ENCODE data around the gene CDRT4. TPM values are rescaled to one million over a fixed set of nuclear protein-coding genes. Genes with fewer than 3 reads are reported as not detected.

Gene CDRT4
- total and polyA plus RNA-seq, 2 experiments from 2014 or later, result 6.5 to 13.0 TPM

DNA sequence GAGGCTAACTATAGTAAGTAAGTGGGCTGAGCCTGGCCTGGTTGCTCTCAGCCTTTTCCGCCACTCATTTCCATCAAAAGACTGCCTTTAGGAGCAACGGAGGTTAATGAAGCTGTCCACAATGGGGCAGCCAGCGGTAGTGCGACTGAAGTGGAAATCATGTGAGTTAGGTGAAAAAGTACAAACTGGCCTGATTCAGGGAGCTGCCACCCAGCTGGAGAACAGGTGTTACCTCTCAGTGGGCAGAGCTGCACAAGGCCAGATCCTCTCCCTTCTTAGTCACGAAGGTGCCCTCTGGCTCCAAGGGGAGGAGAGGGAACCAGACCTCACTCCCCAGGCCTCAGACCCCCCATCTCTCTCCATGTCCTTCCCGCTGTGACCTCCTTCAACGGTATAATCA lies 34.4 kb upstream of the CDRT4 start (continued):
- TF ChIP-seq, protein P1, sequence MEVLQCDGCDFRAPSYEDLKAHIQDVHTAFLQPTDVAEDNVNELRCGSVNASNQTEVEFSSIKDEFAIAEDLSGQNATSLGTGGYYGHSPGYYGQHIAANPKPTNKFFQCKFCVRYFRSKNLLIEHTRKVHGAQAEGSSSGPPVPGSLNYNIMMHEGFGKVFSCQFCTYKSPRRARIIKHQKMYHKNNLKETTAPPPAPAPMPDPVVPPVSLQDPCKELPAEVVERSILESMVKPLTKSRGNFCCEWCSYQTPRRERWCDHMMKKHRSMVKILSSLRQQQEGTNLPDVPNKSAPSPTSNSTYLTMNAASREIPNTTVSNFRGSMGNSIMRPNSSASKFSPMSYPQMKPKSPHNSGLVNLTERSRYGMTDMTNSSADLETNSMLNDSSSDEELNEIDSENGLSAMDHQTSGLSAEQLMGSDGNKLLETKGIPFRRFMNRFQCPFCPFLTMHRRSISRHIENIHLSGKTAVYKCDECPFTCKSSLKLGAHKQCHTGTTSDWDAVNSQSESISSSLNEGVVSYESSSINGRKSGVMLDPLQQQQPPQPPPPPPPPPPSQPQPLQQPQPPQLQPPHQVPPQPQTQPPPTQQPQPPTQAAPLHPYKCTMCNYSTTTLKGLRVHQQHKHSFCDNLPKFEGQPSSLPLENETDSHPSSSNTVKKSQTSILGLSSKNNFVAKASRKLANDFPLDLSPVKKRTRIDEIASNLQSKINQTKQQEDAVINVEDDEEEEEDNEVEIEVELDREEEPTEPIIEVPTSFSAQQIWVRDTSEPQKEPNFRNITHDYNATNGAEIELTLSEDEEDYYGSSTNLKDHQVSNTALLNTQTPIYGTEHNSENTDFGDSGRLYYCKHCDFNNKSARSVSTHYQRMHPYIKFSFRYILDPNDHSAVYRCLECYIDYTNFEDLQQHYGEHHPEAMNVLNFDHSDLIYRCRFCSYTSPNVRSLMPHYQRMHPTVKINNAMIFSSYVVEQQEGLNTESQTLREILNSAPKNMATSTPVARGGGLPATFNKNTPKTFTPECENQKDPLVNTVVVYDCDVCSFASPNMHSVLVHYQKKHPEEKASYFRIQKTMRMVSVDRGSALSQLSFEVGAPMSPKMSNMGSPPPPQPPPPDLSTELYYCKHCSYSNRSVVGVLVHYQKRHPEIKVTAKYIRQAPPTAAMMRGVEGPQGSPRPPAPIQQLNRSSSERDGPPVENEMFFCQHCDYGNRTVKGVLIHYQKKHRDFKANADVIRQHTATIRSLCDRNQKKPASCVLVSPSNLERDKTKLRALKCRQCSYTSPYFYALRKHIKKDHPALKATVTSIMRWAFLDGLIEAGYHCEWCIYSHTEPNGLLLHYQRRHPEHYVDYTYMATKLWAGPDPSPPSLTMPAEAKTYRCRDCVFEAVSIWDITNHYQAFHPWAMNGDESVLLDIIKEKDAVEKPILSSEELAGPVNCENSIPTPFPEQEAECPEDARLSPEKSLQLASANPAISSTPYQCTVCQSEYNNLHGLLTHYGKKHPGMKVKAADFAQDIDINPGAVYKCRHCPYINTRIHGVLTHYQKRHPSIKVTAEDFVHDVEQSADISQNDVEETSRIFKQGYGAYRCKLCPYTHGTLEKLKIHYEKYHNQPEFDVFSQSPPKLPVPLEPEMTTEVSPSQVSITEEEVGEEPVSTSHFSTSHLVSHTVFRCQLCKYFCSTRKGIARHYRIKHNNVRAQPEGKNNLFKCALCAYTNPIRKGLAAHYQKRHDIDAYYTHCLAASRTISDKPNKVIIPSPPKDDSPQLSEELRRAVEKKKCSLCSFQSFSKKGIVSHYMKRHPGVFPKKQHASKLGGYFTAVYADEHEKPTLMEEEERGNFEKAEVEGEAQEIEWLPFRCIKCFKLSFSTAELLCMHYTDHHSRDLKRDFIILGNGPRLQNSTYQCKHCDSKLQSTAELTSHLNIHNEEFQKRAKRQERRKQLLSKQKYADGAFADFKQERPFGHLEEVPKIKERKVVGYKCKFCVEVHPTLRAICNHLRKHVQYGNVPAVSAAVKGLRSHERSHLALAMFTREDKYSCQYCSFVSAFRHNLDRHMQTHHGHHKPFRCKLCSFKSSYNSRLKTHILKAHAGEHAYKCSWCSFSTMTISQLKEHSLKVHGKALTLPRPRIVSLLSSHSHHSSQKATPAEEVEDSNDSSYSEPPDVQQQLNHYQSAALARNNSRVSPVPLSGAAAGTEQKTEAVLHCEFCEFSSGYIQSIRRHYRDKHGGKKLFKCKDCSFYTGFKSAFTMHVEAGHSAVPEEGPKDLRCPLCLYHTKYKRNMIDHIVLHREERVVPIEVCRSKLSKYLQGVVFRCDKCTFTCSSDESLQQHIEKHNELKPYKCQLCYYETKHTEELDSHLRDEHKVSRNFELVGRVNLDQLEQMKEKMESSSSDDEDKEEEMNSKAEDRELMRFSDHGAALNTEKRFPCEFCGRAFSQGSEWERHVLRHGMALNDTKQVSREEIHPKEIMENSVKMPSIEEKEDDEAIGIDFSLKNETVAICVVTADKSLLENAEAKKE (CRISPR knock-in tag; IDR thresholded peaks at IDR 0.05), result no peak

DNA sequence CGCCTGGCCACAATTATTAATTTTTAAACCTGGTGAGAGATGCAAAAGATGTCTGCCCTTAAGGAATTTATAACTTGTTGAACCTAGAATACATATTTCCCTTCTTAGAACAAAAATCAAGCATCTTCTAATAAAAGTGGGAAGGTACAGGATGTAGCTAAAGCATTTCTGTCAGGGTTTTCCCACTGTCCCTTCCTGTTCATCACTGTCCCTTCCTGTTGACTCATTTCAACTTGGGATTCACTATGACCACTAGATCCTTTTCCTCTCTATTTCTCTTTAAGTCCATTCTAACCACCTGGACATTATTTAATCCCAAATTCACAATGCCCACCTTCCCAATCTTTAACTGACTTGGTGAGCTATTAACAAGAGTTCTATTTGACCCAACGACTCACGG lies 33.9 kb upstream of the CDRT4 start:
- H3K79me2 ChIP-seq (replicated peaks; ENCODE audit: insufficient read depth), result no peaks in the 10 kb centered on the region
- H3K27ac ChIP-seq (ENCODE audit: low read depth), result no peak overlapping the region
- no peak overlapping the region for H3K4me3 Mint-ChIP-seq
- peaks cover 2% of the 10 kb centered on the region for H3K27me3 Mint-ChIP-seq (ENCODE audit: insufficient read depth, low read depth, poor library complexity)
- H3K36me3 ChIP-seq (ENCODE audit: insufficient read depth), result no peaks in the 10 kb centered on the region
- no peak overlapping the region for H2AFZ ChIP-seq
- no peak for DNase-seq (ENCODE audit: low spot score)
- no peak overlapping the region for H3K4me3 ChIP-seq
- H3F3A ChIP-seq (replicated peaks; ENCODE audit: low read depth), result no peaks in the 10 kb centered on the region
- no peak for ATAC-seq
- H3K9me3 Mint-ChIP-seq, result no peaks in the 10 kb centered on the region; the same call in 2 of the 3 replicates
- H3K9me2 ChIP-seq (ENCODE audit: insufficient read depth), result no peaks in the 10 kb centered on the region
- H3K36me3 Mint-ChIP-seq (ENCODE audit: low read depth), result peaks cover 38% of the 10 kb centered on the region
- H3K27ac Mint-ChIP-seq, result no peak overlapping the region
- no peaks in the 10 kb centered on the region; the same call in 1 of the 2 replicates for H4K20me1 ChIP-seq (replicated peaks; ENCODE audit: insufficient read depth)
- no peaks in the 10 kb centered on the region for H3K27me3 ChIP-seq (ENCODE audit: insufficient read depth)
- H3K4me1 ChIP-seq (ENCODE audit: insufficient read depth), result peaks cover 8% of the 10 kb centered on the region; the same call in 1 of the 2 replicates
- peaks cover 16% of the 10 kb centered on the region for H3K4me1 Mint-ChIP-seq
- no peak overlapping the region for H3K4me2 ChIP-seq
- TF ChIP-seq, protein P2, sequence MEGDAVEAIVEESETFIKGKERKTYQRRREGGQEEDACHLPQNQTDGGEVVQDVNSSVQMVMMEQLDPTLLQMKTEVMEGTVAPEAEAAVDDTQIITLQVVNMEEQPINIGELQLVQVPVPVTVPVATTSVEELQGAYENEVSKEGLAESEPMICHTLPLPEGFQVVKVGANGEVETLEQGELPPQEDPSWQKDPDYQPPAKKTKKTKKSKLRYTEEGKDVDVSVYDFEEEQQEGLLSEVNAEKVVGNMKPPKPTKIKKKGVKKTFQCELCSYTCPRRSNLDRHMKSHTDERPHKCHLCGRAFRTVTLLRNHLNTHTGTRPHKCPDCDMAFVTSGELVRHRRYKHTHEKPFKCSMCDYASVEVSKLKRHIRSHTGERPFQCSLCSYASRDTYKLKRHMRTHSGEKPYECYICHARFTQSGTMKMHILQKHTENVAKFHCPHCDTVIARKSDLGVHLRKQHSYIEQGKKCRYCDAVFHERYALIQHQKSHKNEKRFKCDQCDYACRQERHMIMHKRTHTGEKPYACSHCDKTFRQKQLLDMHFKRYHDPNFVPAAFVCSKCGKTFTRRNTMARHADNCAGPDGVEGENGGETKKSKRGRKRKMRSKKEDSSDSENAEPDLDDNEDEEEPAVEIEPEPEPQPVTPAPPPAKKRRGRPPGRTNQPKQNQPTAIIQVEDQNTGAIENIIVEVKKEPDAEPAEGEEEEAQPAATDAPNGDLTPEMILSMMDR (conservative IDR thresholded peaks at IDR 0.05; ENCODE audit: low read depth in 2 of 2), result no peak
- no peak for TF ChIP-seq ZNF331 (CRISPR knock-in tag; IDR thresholded peaks at IDR 0.05; ENCODE audit: low read depth)
- TF ChIP-seq ZNF114 (CRISPR knock-in tag; IDR thresholded peaks at IDR 0.05), result no peak
- TF ChIP-seq, protein P3, sequence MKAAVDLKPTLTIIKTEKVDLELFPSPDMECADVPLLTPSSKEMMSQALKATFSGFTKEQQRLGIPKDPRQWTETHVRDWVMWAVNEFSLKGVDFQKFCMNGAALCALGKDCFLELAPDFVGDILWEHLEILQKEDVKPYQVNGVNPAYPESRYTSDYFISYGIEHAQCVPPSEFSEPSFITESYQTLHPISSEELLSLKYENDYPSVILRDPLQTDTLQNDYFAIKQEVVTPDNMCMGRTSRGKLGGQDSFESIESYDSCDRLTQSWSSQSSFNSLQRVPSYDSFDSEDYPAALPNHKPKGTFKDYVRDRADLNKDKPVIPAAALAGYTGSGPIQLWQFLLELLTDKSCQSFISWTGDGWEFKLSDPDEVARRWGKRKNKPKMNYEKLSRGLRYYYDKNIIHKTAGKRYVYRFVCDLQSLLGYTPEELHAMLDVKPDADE (IDR thresholded peaks at IDR 0.05), result no peak
- TF ChIP-seq NANOG (IDR thresholded peaks at IDR 0.05; ENCODE audit: borderline replicate concordance), result no peak
- TF ChIP-seq POLR2AphosphoS5 (IDR thresholded peaks at IDR 0.05; ENCODE audit: low read depth), result no peak
- TF ChIP-seq, protein P4, sequence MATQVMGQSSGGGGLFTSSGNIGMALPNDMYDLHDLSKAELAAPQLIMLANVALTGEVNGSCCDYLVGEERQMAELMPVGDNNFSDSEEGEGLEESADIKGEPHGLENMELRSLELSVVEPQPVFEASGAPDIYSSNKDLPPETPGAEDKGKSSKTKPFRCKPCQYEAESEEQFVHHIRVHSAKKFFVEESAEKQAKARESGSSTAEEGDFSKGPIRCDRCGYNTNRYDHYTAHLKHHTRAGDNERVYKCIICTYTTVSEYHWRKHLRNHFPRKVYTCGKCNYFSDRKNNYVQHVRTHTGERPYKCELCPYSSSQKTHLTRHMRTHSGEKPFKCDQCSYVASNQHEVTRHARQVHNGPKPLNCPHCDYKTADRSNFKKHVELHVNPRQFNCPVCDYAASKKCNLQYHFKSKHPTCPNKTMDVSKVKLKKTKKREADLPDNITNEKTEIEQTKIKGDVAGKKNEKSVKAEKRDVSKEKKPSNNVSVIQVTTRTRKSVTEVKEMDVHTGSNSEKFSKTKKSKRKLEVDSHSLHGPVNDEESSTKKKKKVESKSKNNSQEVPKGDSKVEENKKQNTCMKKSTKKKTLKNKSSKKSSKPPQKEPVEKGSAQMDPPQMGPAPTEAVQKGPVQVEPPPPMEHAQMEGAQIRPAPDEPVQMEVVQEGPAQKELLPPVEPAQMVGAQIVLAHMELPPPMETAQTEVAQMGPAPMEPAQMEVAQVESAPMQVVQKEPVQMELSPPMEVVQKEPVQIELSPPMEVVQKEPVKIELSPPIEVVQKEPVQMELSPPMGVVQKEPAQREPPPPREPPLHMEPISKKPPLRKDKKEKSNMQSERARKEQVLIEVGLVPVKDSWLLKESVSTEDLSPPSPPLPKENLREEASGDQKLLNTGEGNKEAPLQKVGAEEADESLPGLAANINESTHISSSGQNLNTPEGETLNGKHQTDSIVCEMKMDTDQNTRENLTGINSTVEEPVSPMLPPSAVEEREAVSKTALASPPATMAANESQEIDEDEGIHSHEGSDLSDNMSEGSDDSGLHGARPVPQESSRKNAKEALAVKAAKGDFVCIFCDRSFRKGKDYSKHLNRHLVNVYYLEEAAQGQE (IDR thresholded peaks at IDR 0.05; ENCODE audit: unreplicated experiment), result no peak

Data from GM23338 (cell line).